ENCODE measurements around the gene MALSU1. TPM values are rescaled to one million over a fixed set of nuclear protein-coding genes. Genes with fewer than 3 reads are reported as not detected.

The MALSU1 gene
- total and polyA plus RNA-seq, 4 experiments from 2014 or later = 39.3 to 82.5 (median 51.3) TPM

DNA sequence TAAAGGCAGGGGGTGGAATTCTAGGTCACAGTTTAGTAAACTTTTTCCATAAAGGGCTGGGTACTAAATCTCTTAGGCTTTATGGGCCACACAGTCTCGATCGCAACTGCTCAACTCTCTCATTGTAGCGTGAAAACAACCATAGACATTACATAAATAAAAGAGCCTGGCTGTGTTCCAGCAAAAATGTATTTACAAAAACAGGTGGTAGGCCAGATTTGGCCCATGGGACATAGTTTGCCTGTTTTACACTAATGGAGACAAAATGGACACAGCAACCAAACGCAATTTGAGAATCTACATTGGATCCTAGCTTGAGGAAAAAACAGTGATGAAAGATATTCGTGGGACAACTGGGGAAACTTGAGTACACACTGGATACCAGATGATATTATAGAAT lies 23.2 kb upstream of the MALSU1 start:
- H3K4me3 Mint-ChIP-seq = no peak overlapping the region
- POLR2A ChIA-PET (ENCODE audit: partially characterized antibody) = no interaction called here
- H3K27me3 ChIP-seq (ENCODE audit: insufficient read depth, low read length) = no peaks in the 10 kb centered on the region
- no peaks in the 10 kb centered on the region for H3K36me3 ChIP-seq (ENCODE audit: insufficient read depth, low read length)
- H3K4me3 ChIP-seq (ENCODE audit: low read length in 2 of 2) = no peak overlapping the region
- no peaks in the 10 kb centered on the region for H3K9me3 ChIP-seq (ENCODE audit: control insufficient read depth in 1 of 2, low read length in 2 of 2)
- no peak overlapping the region for H3K27ac ChIP-seq (ENCODE audit: low read depth, low read length)
- H3K4me1 Mint-ChIP-seq = peaks cover 0 to 15% (median 7%) of the 10 kb centered on the region in 4 donors
- H3K27me3 Mint-ChIP-seq = peaks cover 0 to 3% of the 10 kb centered on the region in 2 donors
- DNase-seq = no peak
- intact Hi-C loops (cut with micrococcal nuclease) = loop anchor here (2.0 kb wide), 1 partner anchor 81 kb away; no protein-coding TSS in a partner anchor
- no peak overlapping the region for H3K27ac Mint-ChIP-seq
- CTCF ChIA-PET (ENCODE audit: partially characterized antibody) = interaction anchor here (0.6 to 18.0 kb wide), 11 partner anchors 11 to 436 kb away, joined by 3 to 273 read pairs (median 3); no protein-coding TSS in a partner anchor
- no peaks in the 10 kb centered on the region for H3K36me3 Mint-ChIP-seq
- peaks cover 4% of the 10 kb centered on the region for H3K4me1 ChIP-seq (ENCODE audit: insufficient read depth, low read length)
- H3K9me3 Mint-ChIP-seq = peaks cover 0 to 2% (median 0%) of the 10 kb centered on the region in 8 donors

DNA sequence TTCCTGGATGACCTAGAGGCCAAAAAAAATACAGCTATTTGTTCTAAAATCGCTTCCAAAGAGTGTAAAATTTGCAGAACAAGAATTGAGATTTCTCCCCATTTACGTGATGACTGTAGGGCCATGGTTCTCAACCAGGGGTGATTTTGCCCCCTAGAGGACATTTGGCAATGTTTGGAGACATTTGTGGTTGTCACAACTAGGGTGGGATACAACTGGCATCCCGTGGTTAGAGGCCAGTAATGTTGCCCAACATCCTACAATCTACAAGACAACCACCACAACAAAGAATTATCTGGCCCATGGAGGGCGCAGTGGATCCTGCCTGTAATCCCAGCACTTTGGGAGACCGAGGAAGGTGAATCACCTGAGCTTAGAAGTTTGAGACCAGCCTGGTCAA lies 22.8 kb upstream of the MALSU1 start:
- Histone ChIP-seq H3K4me3 (ENCODE audit: low read length in 2 of 2) (no peak overlapping the region), H3K36me3 (ENCODE audit: insufficient read depth, low read length) (no peaks in the 10 kb centered on the region), H3K27me3 (ENCODE audit: insufficient read depth, low read length) (no peaks in the 10 kb centered on the region), H3K9me3 (ENCODE audit: control insufficient read depth in 1 of 2, low read length in 2 of 2) (no peaks in the 10 kb centered on the region), H3K27ac (ENCODE audit: low read depth, low read length) (no peak overlapping the region), H3K4me1 (ENCODE audit: insufficient read depth, low read length) (peaks cover 4% of the 10 kb centered on the region)
- Mint-ChIP-seq H3K36me3 (no peaks in the 10 kb centered on the region), H3K9me3 (peaks cover 0 to 2% (median 0%) of the 10 kb centered on the region in 8 donors), H3K27ac (no peak overlapping the region), H3K4me1 (peaks cover 0 to 15% (median 7%) of the 10 kb centered on the region in 4 donors), H3K4me3 (no peak overlapping the region), H3K27me3 (peaks cover 0 to 3% of the 10 kb centered on the region in 2 donors)
- ChIA-PET CTCF (ENCODE audit: partially characterized antibody) (interaction anchor here (0.6 to 18.0 kb wide), 12 partner anchors 11 to 435 kb away, joined by 3 to 273 read pairs (median 3); no protein-coding TSS in a partner anchor), POLR2A (ENCODE audit: partially characterized antibody) (no interaction called here)
- intact Hi-C loops (cut with micrococcal nuclease) = loop anchor here (2.0 kb wide), 1 partner anchor 80 kb away; no protein-coding TSS in a partner anchor
- no peak for DNase-seq

DNA sequence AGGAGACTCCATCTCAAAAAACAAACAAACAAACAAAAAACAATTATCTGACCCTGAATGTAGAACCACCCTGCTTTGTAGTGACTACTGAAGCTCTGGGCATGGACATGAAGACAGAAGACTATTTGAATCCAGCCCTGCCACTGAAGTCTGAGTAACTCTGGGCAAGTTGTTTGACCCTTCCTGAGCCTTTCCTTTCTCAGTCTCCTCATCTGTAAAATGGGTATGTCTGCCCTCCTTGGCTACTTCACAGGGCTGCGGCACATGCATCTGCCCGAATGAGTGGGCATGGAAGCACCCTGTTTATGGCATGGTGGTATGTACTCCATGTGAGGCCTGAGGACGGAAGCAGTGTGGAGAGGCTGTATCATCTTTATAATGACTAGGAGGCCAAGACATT lies 22.2 kb upstream of the MALSU1 start:
- no peaks in the 10 kb centered on the region for H3K27me3 ChIP-seq (ENCODE audit: insufficient read depth, low read length)
- no peaks in the 10 kb centered on the region for H3K9me3 ChIP-seq (ENCODE audit: control insufficient read depth in 1 of 2, low read length in 2 of 2)
- no peak overlapping the region for H3K4me3 ChIP-seq (ENCODE audit: low read length in 2 of 2)
- Mint-ChIP-seq H3K9me3 (no peaks in the 10 kb centered on the region), H3K27ac (no peak overlapping the region), H3K4me3 (no peak overlapping the region), H3K36me3 (no peaks in the 10 kb centered on the region), H3K4me1 (peaks cover 0 to 15% (median 7%) of the 10 kb centered on the region in 4 donors), H3K27me3 (peaks cover 0 to 3% of the 10 kb centered on the region in 2 donors)
- ChIA-PET CTCF (ENCODE audit: partially characterized antibody) (interaction anchor here (0.9 to 18.0 kb wide), 9 partner anchors 12 to 268 kb away, joined by 3 to 273 read pairs (median 4); no protein-coding TSS in a partner anchor), POLR2A (ENCODE audit: partially characterized antibody) (no interaction called here)
- peaks cover 4% of the 10 kb centered on the region for H3K4me1 ChIP-seq (ENCODE audit: insufficient read depth, low read length)
- no peaks in the 10 kb centered on the region for H3K36me3 ChIP-seq (ENCODE audit: insufficient read depth, low read length)
- intact Hi-C loops (cut with micrococcal nuclease) = loop anchor here (1.0 to 2.0 kb wide), 2 partner anchors 80 to 185 kb away; no protein-coding TSS in a partner anchor
- DNase-seq = no peak
- H3K27ac ChIP-seq (ENCODE audit: low read depth, low read length) = no peak overlapping the region

DNA sequence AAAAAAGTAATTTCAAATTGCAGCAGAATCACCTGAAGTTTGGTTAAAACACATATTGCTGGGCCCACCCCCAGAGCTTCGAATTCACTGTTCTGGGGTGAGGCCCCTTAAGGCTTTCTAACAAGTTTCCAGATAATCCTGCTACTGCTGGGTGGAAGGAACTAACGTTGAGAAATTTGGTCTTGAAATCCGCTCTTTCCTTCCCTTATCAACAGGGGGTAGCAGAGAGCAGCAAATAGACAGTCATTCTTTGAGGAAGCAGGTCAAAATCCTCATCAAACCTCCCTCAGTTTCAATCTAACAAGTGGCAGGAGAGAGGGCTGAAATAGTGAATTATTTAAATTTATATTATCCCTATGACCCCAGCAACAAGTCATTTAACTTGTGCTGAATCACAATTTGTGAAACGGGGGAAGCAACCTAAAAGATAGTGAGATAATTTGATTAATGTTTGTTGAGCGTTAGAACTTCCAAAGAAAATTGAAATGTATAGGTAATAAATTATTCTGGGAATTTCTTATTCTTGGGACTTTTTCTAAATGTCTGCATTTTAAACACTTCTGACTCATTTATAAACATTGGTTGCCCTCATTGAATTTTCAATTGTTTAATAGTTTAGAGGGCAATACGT lies 21.7 kb upstream of the MALSU1 start:
- DNase-seq = peak; percentile 49 to 64 (median 57)
- H3K4me1 ChIP-seq (ENCODE audit: insufficient read depth, low read length) = peaks cover 4% of the 10 kb centered on the region
- H3K4me3 ChIP-seq (ENCODE audit: low read length in 2 of 2) = no peak overlapping the region
- H3K36me3 ChIP-seq (ENCODE audit: insufficient read depth, low read length) = no peaks in the 10 kb centered on the region
- no peaks in the 10 kb centered on the region for H3K27me3 ChIP-seq (ENCODE audit: insufficient read depth, low read length)
- Mint-ChIP-seq H3K36me3 (no peaks in the 10 kb centered on the region), H3K27ac (no peak overlapping the region), H3K4me3 (no peak overlapping the region), H3K27me3 (no peaks in the 10 kb centered on the region), H3K4me1 (peaks cover 0 to 10% (median 7%) of the 10 kb centered on the region in 4 donors), H3K9me3 (no peaks in the 10 kb centered on the region)
- ChIA-PET CTCF (ENCODE audit: partially characterized antibody) (interaction anchor here (0.6 to 18.0 kb wide), 15 partner anchors 12 to 268 kb away, joined by 3 to 273 read pairs (median 4); no protein-coding TSS in a partner anchor), POLR2A (ENCODE audit: partially characterized antibody) (no interaction called here)
- no peaks in the 10 kb centered on the region for H3K9me3 ChIP-seq (ENCODE audit: control insufficient read depth in 1 of 2, low read length in 2 of 2)
- H3K27ac ChIP-seq (ENCODE audit: low read depth, low read length) = no peak overlapping the region
- intact Hi-C loops (cut with micrococcal nuclease) = loop anchor here (1.0 to 2.0 kb wide), 2 partner anchors 79 to 185 kb away; no protein-coding TSS in a partner anchor

DNA sequence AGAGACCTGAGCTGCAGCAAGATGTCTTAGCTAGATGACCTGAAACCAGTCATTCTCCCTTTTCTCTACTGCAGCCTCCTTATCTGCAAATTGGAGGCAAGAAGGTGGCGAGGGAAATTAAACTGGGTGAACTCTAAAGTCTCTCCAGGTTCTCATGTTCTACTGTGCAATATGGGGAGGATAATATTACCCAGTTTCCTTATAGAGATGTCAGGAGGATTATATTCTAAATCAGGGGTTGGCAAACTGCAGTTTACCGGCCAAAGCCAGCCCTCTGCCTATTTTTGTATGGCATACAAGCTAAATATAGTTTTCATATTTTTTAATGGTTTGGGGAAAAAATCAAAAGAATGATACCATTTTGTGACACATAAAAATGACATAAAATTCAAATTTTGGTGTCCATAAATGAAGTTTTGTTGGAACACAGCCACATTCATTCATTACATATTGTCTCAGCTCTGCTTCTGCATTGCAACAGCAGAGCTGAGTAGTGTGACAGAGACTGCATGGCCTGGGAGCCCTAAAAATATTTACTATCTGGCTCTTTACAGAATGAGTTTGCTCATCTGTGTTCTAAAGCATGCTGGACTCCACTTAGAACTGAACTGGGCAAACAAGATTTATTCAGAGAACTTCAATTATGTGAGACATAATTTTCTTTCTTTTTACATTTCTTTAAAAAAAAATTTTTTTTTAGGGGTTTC lies 19.2 kb upstream of the MALSU1 start:
- ChIA-PET POLR2A (ENCODE audit: partially characterized antibody) (no interaction called here), CTCF (ENCODE audit: partially characterized antibody) (interaction anchor here (1.5 to 18.0 kb wide), 2 partner anchors 15 to 266 kb away, joined by 3 to 273 read pairs; no protein-coding TSS in a partner anchor)
- Mint-ChIP-seq H3K4me3 (no peak overlapping the region), H3K4me1 (peaks cover 0 to 1% (median under 1%) of the 10 kb centered on the region in 4 donors), H3K27me3 (no peaks in the 10 kb centered on the region), H3K36me3 (no peaks in the 10 kb centered on the region), H3K27ac (no peak overlapping the region), H3K9me3 (no peaks in the 10 kb centered on the region)
- DNase-seq = no peak
- Histone ChIP-seq H3K4me3 (ENCODE audit: low read length in 2 of 2) (no peak overlapping the region), H3K36me3 (ENCODE audit: insufficient read depth, low read length) (no peaks in the 10 kb centered on the region), H3K27ac (ENCODE audit: low read depth, low read length) (no peak overlapping the region), H3K9me3 (ENCODE audit: control insufficient read depth in 1 of 2, low read length in 2 of 2) (no peaks in the 10 kb centered on the region), H3K4me1 (ENCODE audit: insufficient read depth, low read length) (no peaks in the 10 kb centered on the region), H3K27me3 (ENCODE audit: insufficient read depth, low read length) (no peaks in the 10 kb centered on the region)
- intact Hi-C loops (cut with micrococcal nuclease) = no loop called here

DNA sequence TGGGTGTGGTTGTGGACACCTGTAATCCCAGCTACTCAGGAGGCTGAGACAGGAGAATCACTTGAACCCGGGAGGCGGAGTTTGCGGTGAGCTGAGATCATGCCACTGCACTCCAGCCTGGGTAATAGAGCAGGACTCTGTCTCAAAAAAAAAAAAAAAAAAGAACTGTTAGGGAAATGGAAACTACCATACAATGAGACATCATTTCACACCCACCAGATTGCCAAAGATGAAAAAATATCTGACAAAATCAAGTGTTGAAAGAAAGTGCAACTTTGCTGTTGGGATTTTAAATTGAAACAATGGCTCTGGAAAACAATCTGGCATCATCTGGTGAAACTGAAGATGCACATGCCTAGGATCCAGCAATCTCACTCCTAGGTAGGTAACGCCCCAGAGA lies 16.1 kb upstream of the MALSU1 start:
- Mint-ChIP-seq H3K4me3 (no peak overlapping the region), H3K27ac (no peak overlapping the region), H3K4me1 (peaks cover 0 to 7% (median 3%) of the 10 kb centered on the region in 4 donors), H3K27me3 (no peaks in the 10 kb centered on the region), H3K36me3 (no peaks in the 10 kb centered on the region), H3K9me3 (no peaks in the 10 kb centered on the region)
- H3K4me3 ChIP-seq (ENCODE audit: low read length in 2 of 2) = no peak overlapping the region
- H3K4me1 ChIP-seq (ENCODE audit: insufficient read depth, low read length) = no peaks in the 10 kb centered on the region
- intact Hi-C loops (cut with micrococcal nuclease) = no loop called here
- H3K36me3 ChIP-seq (ENCODE audit: insufficient read depth, low read length) = no peaks in the 10 kb centered on the region
- H3K27ac ChIP-seq (ENCODE audit: low read depth, low read length) = no peak overlapping the region
- no peaks in the 10 kb centered on the region for H3K27me3 ChIP-seq (ENCODE audit: insufficient read depth, low read length)
- CTCF ChIA-PET (ENCODE audit: partially characterized antibody) = interaction anchor here (18.0 kb wide), 1 partner anchor 18 kb away, joined by 273 read pairs; no protein-coding TSS in a partner anchor
- DNase-seq = no peak
- POLR2A ChIA-PET (ENCODE audit: partially characterized antibody) = no interaction called here
- H3K9me3 ChIP-seq (ENCODE audit: control insufficient read depth in 1 of 2, low read length in 2 of 2) = no peaks in the 10 kb centered on the region

DNA sequence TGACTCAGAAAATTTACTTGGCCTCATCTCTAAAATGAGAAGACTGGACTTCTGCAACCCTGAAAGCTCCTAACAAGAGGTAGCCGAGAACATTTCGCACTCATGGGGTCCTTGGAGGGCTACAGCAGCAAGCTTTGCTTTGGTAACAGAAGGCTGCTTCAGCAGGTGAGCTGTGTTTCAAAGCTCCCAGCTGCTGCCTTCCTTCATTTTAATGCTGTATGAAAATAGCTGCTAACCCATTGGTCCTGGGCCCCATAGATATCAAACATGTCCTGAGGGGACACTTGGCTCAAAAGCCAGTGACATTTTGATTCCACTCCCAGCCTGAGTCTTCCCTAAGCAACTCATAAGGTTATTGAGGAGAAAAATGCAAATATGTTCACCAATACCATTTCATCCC lies 14.3 kb upstream of the MALSU1 start:
- H3K36me3 Mint-ChIP-seq = no peaks in the 10 kb centered on the region
- Histone ChIP-seq H3K9me3 (ENCODE audit: control insufficient read depth in 1 of 2, low read length in 2 of 2) (no peaks in the 10 kb centered on the region), H3K36me3 (ENCODE audit: insufficient read depth, low read length) (no peaks in the 10 kb centered on the region), H3K4me3 (ENCODE audit: low read length in 2 of 2) (no peak overlapping the region), H3K27me3 (ENCODE audit: insufficient read depth, low read length) (no peaks in the 10 kb centered on the region), H3K27ac (ENCODE audit: low read depth, low read length) (no peak overlapping the region), H3K4me1 (ENCODE audit: insufficient read depth, low read length) (peaks cover 4% of the 10 kb centered on the region)
- no peak for DNase-seq
- peaks cover 0 to 9% (median 3%) of the 10 kb centered on the region in 4 donors for H3K4me1 Mint-ChIP-seq
- no peak overlapping the region for H3K27ac Mint-ChIP-seq
- CTCF ChIA-PET (ENCODE audit: partially characterized antibody) = interaction anchor here (0.8 to 18.0 kb wide), 2 partner anchors 20 to 82 kb away, joined by 3 to 273 read pairs; no protein-coding TSS in a partner anchor
- POLR2A ChIA-PET (ENCODE audit: partially characterized antibody) = no interaction called here
- H3K4me3 Mint-ChIP-seq = no peak overlapping the region
- no peaks in the 10 kb centered on the region for H3K27me3 Mint-ChIP-seq
- intact Hi-C loops (cut with micrococcal nuclease) = no loop called here
- H3K9me3 Mint-ChIP-seq = no peaks in the 10 kb centered on the region
